MM.1S (cell line): ENCODE results near the gene SUGP2.

Experiments used
- DNase-seq: peaks from one replicate; pipeline ENCODE4 v3.0.0-alpha.2; 2015
- H2AFZ ChIP-seq: fragments of 300-600 bp; sonication (generic); 2 replicates; pipeline ENCODE4 v1.6.0; 2016; ENCODE audit warnings: antibody characterized with exemption, low read length
- H3F3A ChIP-seq: fragments of 300-600 bp; sonication (generic); 2 replicates; pipeline ENCODE4 v1.6.1; 2016; ENCODE audit warnings: mild to moderate bottlenecking, antibody characterized with exemption, low read length, moderate library complexity, mixed read lengths; ENCODE audit not compliant: insufficient read depth
- H3K27ac ChIP-seq: fragments of 300-600 bp; sonication (generic); 2 replicates; pipeline ENCODE4 v1.5.1; 2016; ENCODE audit warnings: mild to moderate bottlenecking, low read length
- H3K27me3 ChIP-seq: fragments of 300-600 bp; sonication (generic); replicated peaks from 2 replicates; pipeline ENCODE4 v1.6.0; 2016; ENCODE audit warnings: low read length; ENCODE audit not compliant: insufficient read depth
- H3K36me3 ChIP-seq: fragments of 300-600 bp; sonication (generic); replicated peaks from 2 replicates; pipeline ENCODE4 v1.6.1; 2016; ENCODE audit warnings: mild to moderate bottlenecking, low read length, mixed read lengths; ENCODE audit not compliant: insufficient read depth
- H3K4me1 ChIP-seq: fragments of 300-600 bp; sonication (generic); 2 replicates; pipeline ENCODE4 v1.6.1; 2016; ENCODE audit warnings: low read length, mixed read lengths
- H3K4me2 ChIP-seq: fragments of 300-600 bp; sonication (generic); 2 replicates; pipeline ENCODE4 v1.6.0; 2016; ENCODE audit warnings: low read depth, low read length
- H3K4me3 ChIP-seq: fragments of 300-600 bp; sonication (generic); 2 replicates; pipeline ENCODE4 v1.5.1; 2016; ENCODE audit warnings: low read length, mixed read lengths
- H3K79me2 ChIP-seq: fragments of 300-600 bp; sonication (generic); 2 replicates; pipeline ENCODE4 v1.6.1; 2016; ENCODE audit warnings: mixed run types, low read length, mixed read lengths
- H3K9ac ChIP-seq: fragments of 300-600 bp; sonication (generic); 2 replicates; pipeline ENCODE4 v1.6.1; 2016; ENCODE audit warnings: low read length, mixed read lengths
- H3K9me2 ChIP-seq: fragments of 300-600 bp; sonication (generic); replicated peaks from 2 replicates; pipeline ENCODE4 v1.6.1; 2016; ENCODE audit warnings: mild to moderate bottlenecking, low read length, mixed read lengths; ENCODE audit not compliant: insufficient read depth
- H3K9me3 ChIP-seq: fragments of 300-600 bp; sonication (generic); replicated peaks from 2 replicates; pipeline ENCODE4 v1.6.1; 2016; ENCODE audit warnings: mild to moderate bottlenecking, low read length, mixed read lengths; ENCODE audit not compliant: insufficient read depth
- H4K20me1 ChIP-seq: fragments of 300-600 bp; sonication (generic); 2 replicates; pipeline ENCODE4 v1.6.1; 2016; ENCODE audit warnings: mild to moderate bottlenecking, low read length, moderate library complexity, mixed read lengths; ENCODE audit not compliant: insufficient read depth
- EZH2 ChIP-seq: fragments of 300-600 bp; sonication (generic); optimal IDR thresholded peaks from 2 replicates; pipeline ENCODE3; 2017; ENCODE audit warnings: low read depth, mild to moderate bottlenecking, antibody characterized with exemption, low read length, mixed read lengths
- EZH2phosphoT487 ChIP-seq: fragments of 300-600 bp; sonication (generic); IDR thresholded peaks from 2 replicates; pipeline ENCODE4 v1.6.1; 2018; ENCODE audit warnings: antibody characterized with exemption, low read length
- TF ChIP-seq, protein P1 (sequence below): fragments of 300-600 bp; sonication (generic); IDR thresholded peaks from 2 replicates; pipeline ENCODE4 v1.5.1; 2016; ENCODE audit warnings: antibody characterized with exemption, low read length, mixed read lengths

The SUGP2 gene

DNA sequence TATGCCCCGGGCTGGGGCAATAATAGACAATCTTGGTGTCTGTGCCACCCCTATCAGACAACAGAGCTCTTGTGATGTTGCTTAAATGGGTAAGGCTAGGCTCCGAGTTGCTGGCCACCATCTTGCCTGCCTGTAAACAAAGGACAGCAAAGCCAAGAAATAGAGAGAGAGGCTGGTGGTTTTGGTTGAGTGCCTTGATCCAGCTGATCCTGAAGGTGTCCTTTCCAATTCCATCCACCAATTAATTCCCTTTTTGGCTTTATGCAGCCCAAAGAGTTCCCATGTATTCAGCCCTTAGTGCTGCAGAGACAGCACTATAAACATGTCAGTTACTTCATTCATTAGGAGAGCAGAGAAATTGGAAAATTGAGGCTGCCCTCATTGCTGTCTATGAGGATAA lies 50.6 kb downstream of the SUGP2 start:
- no peak for DNase-seq
- no peaks in the 10 kb centered on the region for H3K27me3 ChIP-seq
- H3K9me2 ChIP-seq = no peaks in the 10 kb centered on the region
- no peak overlapping the region for H3K27ac ChIP-seq
- H3K36me3 ChIP-seq = no peaks in the 10 kb centered on the region
- TF ChIP-seq EZH2 (no peak), EZH2phosphoT487 (no peak)
- TF ChIP-seq, protein P1, sequence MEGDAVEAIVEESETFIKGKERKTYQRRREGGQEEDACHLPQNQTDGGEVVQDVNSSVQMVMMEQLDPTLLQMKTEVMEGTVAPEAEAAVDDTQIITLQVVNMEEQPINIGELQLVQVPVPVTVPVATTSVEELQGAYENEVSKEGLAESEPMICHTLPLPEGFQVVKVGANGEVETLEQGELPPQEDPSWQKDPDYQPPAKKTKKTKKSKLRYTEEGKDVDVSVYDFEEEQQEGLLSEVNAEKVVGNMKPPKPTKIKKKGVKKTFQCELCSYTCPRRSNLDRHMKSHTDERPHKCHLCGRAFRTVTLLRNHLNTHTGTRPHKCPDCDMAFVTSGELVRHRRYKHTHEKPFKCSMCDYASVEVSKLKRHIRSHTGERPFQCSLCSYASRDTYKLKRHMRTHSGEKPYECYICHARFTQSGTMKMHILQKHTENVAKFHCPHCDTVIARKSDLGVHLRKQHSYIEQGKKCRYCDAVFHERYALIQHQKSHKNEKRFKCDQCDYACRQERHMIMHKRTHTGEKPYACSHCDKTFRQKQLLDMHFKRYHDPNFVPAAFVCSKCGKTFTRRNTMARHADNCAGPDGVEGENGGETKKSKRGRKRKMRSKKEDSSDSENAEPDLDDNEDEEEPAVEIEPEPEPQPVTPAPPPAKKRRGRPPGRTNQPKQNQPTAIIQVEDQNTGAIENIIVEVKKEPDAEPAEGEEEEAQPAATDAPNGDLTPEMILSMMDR = no peak
- no peaks in the 10 kb centered on the region for H3K9me3 ChIP-seq
- H4K20me1 ChIP-seq = no peaks in the 10 kb centered on the region
- no peaks in the 10 kb centered on the region for H3F3A ChIP-seq
- no peak overlapping the region for H3K4me2 ChIP-seq
- no peaks in the 10 kb centered on the region for H3K79me2 ChIP-seq
- no peak overlapping the region for H3K9ac ChIP-seq
- peaks cover 4% of the 10 kb centered on the region; the same call in 1 of the 2 replicates for H3K4me1 ChIP-seq
- H3K4me3 ChIP-seq = no peak overlapping the region
- no peak overlapping the region for H2AFZ ChIP-seq

DNA sequence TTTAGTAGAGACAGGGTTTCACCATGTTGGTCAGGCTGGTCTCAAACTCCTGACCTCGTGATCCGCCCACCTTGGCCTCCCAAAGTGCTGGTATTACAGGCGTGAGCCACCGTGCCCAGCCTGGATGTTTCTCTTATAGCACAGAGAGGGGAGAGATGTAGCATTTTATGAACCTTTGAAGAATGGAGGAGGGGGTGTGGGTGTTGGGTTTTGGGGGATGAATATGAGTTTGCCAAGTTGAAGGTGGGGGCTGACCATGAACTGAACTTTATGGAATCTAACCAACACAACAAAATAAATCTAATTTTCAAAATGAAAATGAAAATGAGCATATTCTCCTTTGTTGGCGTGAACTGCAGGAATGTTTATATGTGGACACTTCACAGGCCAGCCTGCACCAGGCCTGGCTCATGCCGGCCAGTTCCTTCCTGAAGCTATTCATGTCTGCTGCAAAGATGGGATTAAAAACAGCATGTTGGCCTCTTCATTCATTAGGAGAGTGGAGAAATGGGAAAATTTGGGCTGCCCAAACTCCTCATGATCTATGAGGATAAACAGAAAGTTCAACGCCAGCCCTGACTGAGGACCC lies 52.8 kb downstream of the SUGP2 start:
- TF ChIP-seq EZH2 (no peak), EZH2phosphoT487 (no peak)
- TF ChIP-seq, protein P1 = no peak
- no peaks in the 10 kb centered on the region for H3F3A ChIP-seq
- H3K79me2 ChIP-seq = no peaks in the 10 kb centered on the region
- DNase-seq = no peak
- no peaks in the 10 kb centered on the region for H3K36me3 ChIP-seq
- H3K9ac ChIP-seq = no peak overlapping the region
- no peak overlapping the region for H2AFZ ChIP-seq
- no peak overlapping the region for H3K27ac ChIP-seq
- H3K4me3 ChIP-seq = no peak overlapping the region
- no peaks in the 10 kb centered on the region for H3K9me3 ChIP-seq
- no peaks in the 10 kb centered on the region for H3K27me3 ChIP-seq
- no peaks in the 10 kb centered on the region for H4K20me1 ChIP-seq
- H3K4me1 ChIP-seq = no peaks in the 10 kb centered on the region
- H3K9me2 ChIP-seq = no peaks in the 10 kb centered on the region
- H3K4me2 ChIP-seq = no peak overlapping the region

DNA sequence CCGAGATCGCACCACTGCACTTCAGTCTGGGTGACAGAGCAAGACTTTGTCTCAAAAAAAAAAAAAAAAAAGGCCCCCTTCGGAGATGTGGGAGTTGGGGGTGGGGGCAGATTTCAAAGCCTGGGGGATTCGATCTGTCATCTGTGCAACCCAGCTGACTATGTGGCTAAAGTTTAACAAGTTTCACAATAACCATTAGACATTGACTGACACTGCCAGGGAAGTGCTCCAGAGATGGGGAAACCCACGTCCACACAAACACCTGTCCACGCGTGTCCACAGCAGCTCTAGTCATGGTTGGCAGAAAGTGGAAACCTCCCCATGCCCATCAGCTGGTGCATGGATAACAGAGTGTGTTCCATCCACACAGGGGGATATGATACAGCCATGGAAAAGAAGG lies 54.7 kb downstream of the SUGP2 start:
- H3K27ac ChIP-seq = no peak overlapping the region
- H2AFZ ChIP-seq = no peak overlapping the region
- H3K79me2 ChIP-seq = no peaks in the 10 kb centered on the region
- DNase-seq = no peak
- H3K4me1 ChIP-seq = no peaks in the 10 kb centered on the region
- no peaks in the 10 kb centered on the region for H3K9me2 ChIP-seq
- no peaks in the 10 kb centered on the region for H3K9me3 ChIP-seq
- no peaks in the 10 kb centered on the region for H3F3A ChIP-seq
- no peaks in the 10 kb centered on the region for H4K20me1 ChIP-seq
- no peak overlapping the region for H3K4me2 ChIP-seq
- no peaks in the 10 kb centered on the region for H3K27me3 ChIP-seq
- H3K36me3 ChIP-seq = no peaks in the 10 kb centered on the region
- H3K9ac ChIP-seq = no peak overlapping the region
- no peak overlapping the region for H3K4me3 ChIP-seq
- TF ChIP-seq, protein P1 = no peak
- TF ChIP-seq EZH2phosphoT487 = no peak
- no peak for TF ChIP-seq EZH2
